Pancreas (tissue), 10 donors: ENCODE data around the gene ISOC2. TPM values are rescaled to one million over a fixed set of nuclear protein-coding genes. Genes with fewer than 3 reads are reported as not detected.
"Not testable (repeated sequence)": the region's sequence is repeated elsewhere in the genome, so short reads cannot be mapped to it uniquely, and the experiment has no call there.

Experiments used
- ATAC-seq, 4 donors: fragments of 200-7000 bp; cut with Tn5 transposase; one replicate each; pipeline versions ENCODE4 v1.8.0 to v1.9.1; 2020; ENCODE audit warnings: mild to moderate bottlenecking in 4 of 4, moderate library complexity in 4 of 4
- DNase-seq, 6 donors: peaks; one replicate each; pipeline ENCODE4 v3.0.0-alpha.2; 2020
- FAIRE-seq: peaks from 2 replicates; lab custom pipeline; 2012; peaks lifted over from hg19 to GRCh38; lab: Jason Lieb, UNC
- H3K27ac ChIP-seq, 4 donors: fragments of 200-600 bp; sonication (generic); 1 replicate in 3 of 4; 2 replicates in 1 of 4; pipeline versions ENCODE4 v1.5.0 to v1.8.0; 2020
- H3K27me3 ChIP-seq, 4 donors: fragments of 200-600 bp; one replicate each; pipeline ENCODE4 v1.8.0; 2021
- H3K36me3 ChIP-seq, 3 donors: fragments of 200-600 bp; sonication (generic) in 1 of 3; one replicate each; pipeline versions ENCODE4 v1.5.0 to v1.8.0; 2020 to 2021
- H3K4me1 ChIP-seq, 3 donors: fragments of 200-600 bp; one replicate each; pipeline ENCODE4 v1.8.0; 2021
- H3K4me3 ChIP-seq, 4 donors: fragments of 200-600 bp; sonication (generic) in 2 of 4; one replicate each; pipeline versions ENCODE4 v1.5.0 to v1.8.0; 2020 to 2021
- H3K9me3 ChIP-seq, 4 donors: fragments of 200-600 bp; one replicate each; pipeline ENCODE4 v1.8.0; 2021
- CTCF ChIP-seq, 4 donors: fragments of 200-600 bp; sonication (generic) in 3 of 4; IDR thresholded peaks; one replicate each; pipeline versions ENCODE4 v1.5.0 to v1.8.0; 2021; ENCODE audit warnings: antibody characterized with exemption in 4 of 4
- WGBS, 2 donors: extraction: QIAGEN DNeasy Blood & Tissue Kit; methylation state at CpG; one replicate each; pipeline ENCODE4 v1.1.7; 2013; 5-methylcytosine and 5-hydroxymethylcytosine counted together
- intact Hi-C, 3 donors: fragments of 100-400 bp; cut with DNase I; formaldehyde crosslinking; loops; one replicate each; pipeline versions ENCODE4 v1.11.1 to v1.14.2; 2022
- polyA plus RNA-seq, 2 donors: library from polyadenylated mRNA; stranded (reverse); fragments of 200-250 nt; gene quantifications; one replicate each; pipeline ENCODE4 v1.2.3, GENCODE V29; 2013
- total RNA-seq, 6 donors: library from RNA; stranded (reverse); fragmentation: NEBNext Ultra II Directional in 4 of 6; extraction: Animal tissue kit (Norgen Biotek cat#: 25700) in 4 of 6; gene quantifications; one replicate each; pipeline versions ENCODE4 v1.2.1 to v1.2.4, GENCODE V29; 2021 to 2023
- donor health status: healthy with polysubstance abuse.
- donor health status: DM: no; HTN: no; CAD: no; lungs with moderate emphysema.
- donor health status: DM: no; HTN: no; CAD: no.
- donor health status: control.
- donor health status: control.
- donor health status: Bipolar disorder and iron deficiency.
- donor health status: DM: yes; HTN: yes; CAD: no.
- donor health status: DM: no; HTN: no; CAD: no.
- donor health status: DM: no; HTN: no; CAD: no.
- donor health status: DM: yes; HTN: yes; CAD: no.

Gene ISOC2
- total and polyA plus RNA-seq, 8 donors: 13.0 to 43.9 (median 21.8) TPM

GRCh38 chr19:55408533-55408872 is 52.9 kb downstream of the ISOC2 start:
- peak overlapping the region in 3 of 4 donors; percentile 29 to 96 (median 64) for H3K4me3 ChIP-seq
- no peaks in the 10 kb centered on the region for H3K27me3 ChIP-seq
- peaks cover 0 to under 1% (median 0%) of the 10 kb centered on the region in 3 donors for H3K36me3 ChIP-seq
- peaks cover 0 to 4% (median 0%) of the 10 kb centered on the region in 3 donors for H3K4me1 ChIP-seq
- H3K9me3 ChIP-seq: no peaks in the 10 kb centered on the region
- WGBS, 2 donors: 57 to 62% methylated on average over 9 of the region's 9 CpGs
- ATAC-seq: no peak
- FAIRE-seq: no peak
- intact Hi-C loops: loop anchor here in 1 of 3 donors (10.0 kb wide), 1 partner anchor 114 kb away; no protein-coding TSS in a partner anchor
- TF ChIP-seq CTCF (IDR thresholded peaks at IDR 0.05): no peak
- H3K27ac ChIP-seq: peak overlapping the region; percentile 90 to 95 (median 94)
- no peak for DNase-seq

DNA sequence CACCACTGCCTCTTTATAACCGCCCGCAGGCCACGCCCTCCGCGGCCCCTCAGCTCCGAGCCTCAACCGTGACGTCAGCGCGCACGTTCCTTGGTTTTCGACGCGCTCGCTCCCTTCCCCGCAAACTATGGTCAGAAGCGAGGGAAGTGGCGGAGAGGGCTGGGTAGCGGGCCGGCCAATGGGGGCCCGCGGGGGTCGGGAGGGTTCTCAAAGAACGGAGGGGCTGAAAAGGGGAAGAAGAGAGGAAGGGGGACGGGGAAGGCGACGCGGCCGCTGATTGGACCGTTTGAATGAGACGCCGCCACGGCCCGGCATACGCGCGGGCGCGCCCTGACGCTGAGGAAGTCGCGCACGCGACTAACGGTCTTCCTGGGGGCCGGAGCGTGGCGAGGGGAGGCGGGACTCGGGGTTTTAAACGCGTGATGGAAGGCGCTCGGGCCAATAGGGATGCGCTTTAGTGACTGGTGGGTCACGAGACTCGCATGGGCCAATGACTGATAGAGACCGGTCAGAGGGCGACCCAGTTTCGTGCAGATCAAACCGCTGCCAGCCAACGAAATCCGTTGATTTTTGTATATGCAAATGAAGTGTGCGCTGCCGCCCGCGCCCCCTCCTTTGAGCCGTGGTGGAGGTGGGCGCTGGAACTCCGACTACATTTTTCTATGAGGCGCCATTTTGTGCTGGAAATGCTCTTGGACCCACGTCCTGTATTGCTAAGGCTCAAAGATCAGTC is 53.5 kb downstream of the ISOC2 start:
- peak; percentile 88 for FAIRE-seq
- intact Hi-C loops: loop anchor here in 1 of 3 donors (10.0 kb wide), 1 partner anchor 113 kb away; no protein-coding TSS in a partner anchor
- H3K27ac ChIP-seq: peak overlapping the region; percentile 90 to 95 (median 94)

GRCh38 chr19:55407550-55407799 is 54.0 kb downstream of the ISOC2 start, which contains the start of gene UBE2S:
Gene UBE2S (minus strand): TSS chr19:55407788. CDS start chr19:55407589, 199 bp downstream.
- ATAC-seq: not testable (repeated sequence)

More for the DNA sequence above, 53.5 kb downstream of the ISOC2 start:
- no peak for TF ChIP-seq CTCF (IDR thresholded peaks at IDR 0.05)
- ATAC-seq (peak; percentile 95 to 99 (median 96)), DNase-seq (peak; percentile 95 to 98 (median 97))
- H3K4me3 ChIP-seq: peak overlapping the region; percentile 64 to 96 (median 74)
- no peaks in the 10 kb centered on the region for H3K27me3 ChIP-seq
- H3K36me3 ChIP-seq: peaks cover 0 to 6% (median 0%) of the 10 kb centered on the region in 3 donors
- H3K4me1 ChIP-seq: peaks cover 0 to 4% (median 0%) of the 10 kb centered on the region in 3 donors
- H3K9me3 ChIP-seq: no peaks in the 10 kb centered on the region
- WGBS, 2 donors: 1% methylated on average over 65 to 72 of the region's 72 CpGs

DNA sequence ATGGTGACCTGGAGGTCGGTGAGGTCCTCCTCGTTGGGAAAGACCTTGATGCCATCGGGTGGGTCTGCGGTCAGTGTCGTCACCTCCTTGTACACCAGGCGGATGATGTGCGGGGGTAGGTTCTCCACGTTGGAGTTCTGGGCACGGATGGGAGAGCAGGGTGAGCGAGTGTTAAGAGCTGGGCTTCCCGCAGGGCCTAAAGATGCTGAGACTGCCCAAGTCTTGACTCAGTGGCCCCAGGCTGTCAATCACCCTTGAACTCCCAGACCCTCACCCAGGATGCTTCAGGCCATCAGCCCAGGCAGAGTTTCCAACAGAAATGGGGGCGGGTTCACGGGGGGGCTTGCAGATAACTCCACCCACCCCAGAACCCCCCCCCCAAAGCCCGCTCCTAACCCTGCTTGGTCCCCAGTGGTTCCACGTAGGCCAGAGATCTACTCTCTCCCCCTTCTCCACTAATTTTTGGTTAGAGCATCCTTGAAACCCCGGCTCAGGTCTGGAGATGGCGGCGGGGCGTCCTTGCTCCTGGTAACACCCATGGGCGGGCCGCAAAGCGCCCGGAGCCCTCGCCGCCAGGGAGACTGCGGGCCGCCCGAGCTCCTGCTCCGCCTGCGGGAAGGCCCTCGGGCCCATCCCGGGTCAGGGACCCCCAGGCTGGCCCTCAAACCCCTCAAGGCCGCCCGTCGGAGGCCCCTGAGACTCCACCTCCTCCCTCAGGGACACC is 54.5 kb downstream of the ISOC2 start:
- DNase-seq (peak in 3 of 6 donors; percentile 24 to 73 (median 29)), ATAC-seq (peak in 2 of 4 donors; percentile 2 to 14), FAIRE-seq (no peak)
- Histone ChIP-seq H3K9me3 (no peaks in the 10 kb centered on the region), H3K36me3 (peaks cover 0 to 7% (median 0%) of the 10 kb centered on the region in 3 donors), H3K4me1 (peaks cover 0 to 4% (median 0%) of the 10 kb centered on the region in 3 donors), H3K27me3 (no peaks in the 10 kb centered on the region), H3K27ac (peak overlapping the region; percentile 90 to 95 (median 94)), H3K4me3 (peak overlapping the region; percentile 64 to 96 (median 74))
- TF ChIP-seq CTCF (IDR thresholded peaks at IDR 0.05): no peak
- 18 to 20% methylated on average over 34 to 35 of the region's 35 CpGs for WGBS, 2 donors
- intact Hi-C loops: loop anchor here in 1 of 3 donors (10.0 kb wide), 1 partner anchor 112 kb away; no protein-coding TSS in a partner anchor

More at GRCh38 chr19:55407550-55407799, 54.0 kb downstream of the ISOC2 start, which contains the start of gene UBE2S:
- not testable (repeated sequence) for H3K27me3 ChIP-seq, H3K4me1 ChIP-seq, FAIRE-seq, H3K36me3 ChIP-seq, H3K9me3 ChIP-seq, DNase-seq
- WGBS, 2 donors: 0 to 1% methylated on average over 23 to 36 of the region's 36 CpGs
- H3K4me3 ChIP-seq: peak within 1 kb of the TSS; percentile 64 to 96 (median 74)
- intact Hi-C loops: loop anchor here in 1 of 3 donors (10.0 kb wide), 1 partner anchor 113 kb away; no protein-coding TSS in a partner anchor
- peak within 1 kb of the TSS; percentile 90 to 95 (median 94) for H3K27ac ChIP-seq
